Activated T-cell treated with anti-CD3 and anti-CD28 coated beads, Interleukin-2, amount 50 U/mL, for 24 hours (primary cell): ENCODE results near the gene BEND2.
"Not testable (repeated sequence)": the region's sequence is repeated elsewhere in the genome, so short reads cannot be mapped to it uniquely, and the experiment has no call there.

Experiments used
- DNase-seq: peaks from one replicate; pipeline ENCODE4 v3.0.0-alpha.2; 2020
- H3K27ac Mint-ChIP-seq: 2 replicates; pipeline ENCODE4 v1.8.0; 2020; ENCODE audit warnings: mild to moderate bottlenecking, mixed read lengths
- H3K27me3 Mint-ChIP-seq: 2 replicates; pipeline ENCODE4 v1.8.0; 2020; ENCODE audit warnings: mixed read lengths
- H3K36me3 Mint-ChIP-seq: 2 replicates; pipeline ENCODE4 v1.8.0; 2020; ENCODE audit warnings: low read depth, mixed read lengths
- H3K4me1 Mint-ChIP-seq: 2 replicates; pipeline ENCODE4 v1.8.0; 2020; ENCODE audit warnings: low read depth, mixed read lengths
- H3K4me3 Mint-ChIP-seq: 2 replicates; pipeline ENCODE4 v1.8.0; 2020; ENCODE audit warnings: mild to moderate bottlenecking, moderate library complexity, mixed read lengths
- H3K9me3 Mint-ChIP-seq: 2 replicates; pipeline ENCODE4 v1.8.0; 2020; ENCODE audit warnings: mixed read lengths

The BEND2 gene

GRCh38 chrX:18220786-18221185, at the start of gene BEND2:
Gene BEND2, minus strand, starts transcription at chrX:18220886. Its CDS starts 136 bp downstream, at chrX:18220750.
- no peak for DNase-seq
- Mint-ChIP-seq H3K27ac (no peak within 1 kb of the TSS), H3K27me3 (peaks cover 3% of the 10 kb centered on the region), H3K9me3 (peaks cover 2% of the 10 kb centered on the region), H3K4me3 (no peak within 1 kb of the TSS), H3K4me1 (no peaks in the 10 kb centered on the region), H3K36me3 (no peaks in the 10 kb centered on the region)

GRCh38 chrX:18255059-18255458, 34.4 kb upstream of the BEND2 start:
- Mint-ChIP-seq H3K27ac (no peak overlapping the region), H3K9me3 (no peaks in the 10 kb centered on the region), H3K36me3 (peaks cover 5% of the 10 kb centered on the region), H3K4me1 (no peaks in the 10 kb centered on the region), H3K4me3 (no peak overlapping the region), H3K27me3 (peaks cover 3% of the 10 kb centered on the region)
- DNase-seq, result no peak

GRCh38 chrX:18252644-18253359, 32.1 kb upstream of the BEND2 start:
- no peak for DNase-seq
- Mint-ChIP-seq H3K36me3 (peaks cover 5% of the 10 kb centered on the region), H3K27ac (no peak overlapping the region), H3K9me3 (no peaks in the 10 kb centered on the region), H3K27me3 (peaks cover 11% of the 10 kb centered on the region), H3K4me1 (no peaks in the 10 kb centered on the region), H3K4me3 (no peak overlapping the region)

- peaks cover 28% of the 10 kb centered on the region for H3K27me3 Mint-ChIP-seq
- not testable (repeated sequence) for DNase-seq, H3K9me3 Mint-ChIP-seq, H3K27ac Mint-ChIP-seq, H3K36me3 Mint-ChIP-seq, H3K4me3 Mint-ChIP-seq, H3K4me1 Mint-ChIP-seq
Observed at GRCh38 chrX:18229646-18230045, 9.0 kb upstream of the BEND2 start.

GRCh38 chrX:18228069-18228468, 7.4 kb upstream of the BEND2 start:
- Mint-ChIP-seq H3K4me1 (no peaks in the 10 kb centered on the region), H3K27me3 (peaks cover 28% of the 10 kb centered on the region), H3K9me3 (no peaks in the 10 kb centered on the region)

GRCh38 chrX:18227458-18227857, 6.8 kb upstream of the BEND2 start:
- no peak for DNase-seq
- Mint-ChIP-seq H3K4me1 (no peaks in the 10 kb centered on the region), H3K27ac (no peak overlapping the region), H3K4me3 (no peak overlapping the region), H3K9me3 (no peaks in the 10 kb centered on the region), H3K27me3 (peaks cover 26% of the 10 kb centered on the region), H3K36me3 (no peaks in the 10 kb centered on the region)

More at GRCh38 chrX:18228069-18228468, 7.4 kb upstream of the BEND2 start:
- H3K4me3 Mint-ChIP-seq, result no peak overlapping the region
- no peaks in the 10 kb centered on the region for H3K36me3 Mint-ChIP-seq
- H3K27ac Mint-ChIP-seq, result no peak overlapping the region
- DNase-seq, result no peak

GRCh38 chrX:18210470-18210869, 10.2 kb downstream of the BEND2 start:
- Mint-ChIP-seq H3K36me3 (no peaks in the 10 kb centered on the region), H3K9me3 (no peaks in the 10 kb centered on the region), H3K27me3 (peaks cover 19% of the 10 kb centered on the region), H3K4me1 (no peaks in the 10 kb centered on the region), H3K4me3 (no peak overlapping the region), H3K27ac (no peak overlapping the region)
- DNase-seq, result no peak

GRCh38 chrX:18206657-18207056, 14.0 kb downstream of the BEND2 start:
- peaks cover 22% of the 10 kb centered on the region for H3K27me3 Mint-ChIP-seq
- no peak overlapping the region for H3K4me3 Mint-ChIP-seq
- H3K36me3 Mint-ChIP-seq, result no peaks in the 10 kb centered on the region
- no peak overlapping the region for H3K27ac Mint-ChIP-seq
- H3K9me3 Mint-ChIP-seq, result no peaks in the 10 kb centered on the region
- no peak for DNase-seq
- H3K4me1 Mint-ChIP-seq, result no peaks in the 10 kb centered on the region

- DNase-seq, result no peak
- H3K9me3 Mint-ChIP-seq, result no peaks in the 10 kb centered on the region
- no peak overlapping the region for H3K4me3 Mint-ChIP-seq
- no peaks in the 10 kb centered on the region for H3K36me3 Mint-ChIP-seq
- H3K27me3 Mint-ChIP-seq, result peaks cover 20% of the 10 kb centered on the region
- no peak overlapping the region for H3K27ac Mint-ChIP-seq
- H3K4me1 Mint-ChIP-seq, result no peaks in the 10 kb centered on the region
Observed at GRCh38 chrX:18203631-18204030, 17.1 kb downstream of the BEND2 start.

GRCh38 chrX:18194688-18195087, 26.0 kb downstream of the BEND2 start:
- no peak for DNase-seq
- no peak overlapping the region for H3K27ac Mint-ChIP-seq
- H3K36me3 Mint-ChIP-seq, result no peaks in the 10 kb centered on the region
- no peaks in the 10 kb centered on the region for H3K9me3 Mint-ChIP-seq
- no peaks in the 10 kb centered on the region for H3K4me1 Mint-ChIP-seq
- H3K4me3 Mint-ChIP-seq, result no peak overlapping the region
- H3K27me3 Mint-ChIP-seq, result peaks cover 30% of the 10 kb centered on the region

- H3K4me3 Mint-ChIP-seq, result no peak overlapping the region
- no peak overlapping the region for H3K27ac Mint-ChIP-seq
- no peaks in the 10 kb centered on the region for H3K9me3 Mint-ChIP-seq
- DNase-seq, result no peak
- no peaks in the 10 kb centered on the region for H3K36me3 Mint-ChIP-seq
- no peaks in the 10 kb centered on the region for H3K4me1 Mint-ChIP-seq
- peaks cover 46% of the 10 kb centered on the region for H3K27me3 Mint-ChIP-seq
Observed at GRCh38 chrX:18179446-18179845, 41.2 kb downstream of the BEND2 start.

GRCh38 chrX:18174971-18175370, 45.7 kb downstream of the BEND2 start:
- H3K9me3 Mint-ChIP-seq, result no peaks in the 10 kb centered on the region
- H3K36me3 Mint-ChIP-seq, result no peaks in the 10 kb centered on the region
- H3K27me3 Mint-ChIP-seq, result peaks cover 29% of the 10 kb centered on the region
- no peak for DNase-seq
- H3K4me1 Mint-ChIP-seq, result no peaks in the 10 kb centered on the region
- H3K27ac Mint-ChIP-seq, result no peak overlapping the region
- H3K4me3 Mint-ChIP-seq, result no peak overlapping the region

GRCh38 chrX:18174209-18174608, 46.5 kb downstream of the BEND2 start:
- Mint-ChIP-seq H3K27ac (no peak overlapping the region), H3K27me3 (peaks cover 22% of the 10 kb centered on the region), H3K4me1 (no peaks in the 10 kb centered on the region), H3K9me3 (no peaks in the 10 kb centered on the region), H3K36me3 (no peaks in the 10 kb centered on the region), H3K4me3 (no peak overlapping the region)
- DNase-seq, result no peak

- H3K4me1 Mint-ChIP-seq, result no peaks in the 10 kb centered on the region
- H3K27ac Mint-ChIP-seq, result no peak overlapping the region
- H3K36me3 Mint-ChIP-seq, result no peaks in the 10 kb centered on the region
- peaks cover 24% of the 10 kb centered on the region for H3K27me3 Mint-ChIP-seq
- H3K9me3 Mint-ChIP-seq, result no peaks in the 10 kb centered on the region
- no peak overlapping the region for H3K4me3 Mint-ChIP-seq
- no peak for DNase-seq
Observed at GRCh38 chrX:18173494-18174180, 47.0 kb downstream of the BEND2 start.

- no peaks in the 10 kb centered on the region for H3K36me3 Mint-ChIP-seq
- H3K27ac Mint-ChIP-seq, result no peak overlapping the region
- no peaks in the 10 kb centered on the region for H3K4me1 Mint-ChIP-seq
- no peak for DNase-seq
- no peaks in the 10 kb centered on the region for H3K9me3 Mint-ChIP-seq
- H3K27me3 Mint-ChIP-seq, result peaks cover 23% of the 10 kb centered on the region
- no peak overlapping the region for H3K4me3 Mint-ChIP-seq
Observed at GRCh38 chrX:18172970-18173369, 47.7 kb downstream of the BEND2 start.
